Gastrocnemius medialis (tissue), 4 donors: ENCODE measurements around the gene CNGB1. TPM values are rescaled to one million over a fixed set of nuclear protein-coding genes. Genes with fewer than 3 reads are reported as not detected.
"Not testable (repeated sequence)": the region's sequence is repeated elsewhere in the genome, so short reads cannot be mapped to it uniquely, and the experiment has no call there.

ENCODE experiments used
- ATAC-seq, 2 donors: fragments of 150-250 bp; one replicate each; pipeline ENCODE4 v1.9.1; 2016
- DNase-seq, 2 donors: peaks; one replicate each; pipeline ENCODE4 v3.0.0-alpha.2; 2019
- H3K27ac ChIP-seq, 4 donors: fragments of 200-600 bp; sonication (generic); 1 replicate in 1 of 4; 2 replicates in 3 of 4; pipeline ENCODE4 v1.5.1; 2016 to 2018; ENCODE audit warnings: mild to moderate bottlenecking in 2 of 4, moderate library complexity in 1 of 4
- H3K27me3 ChIP-seq, 3 donors: fragments of 200-600 bp; sonication (generic) in 2 of 3; 1 replicate in 1 of 3; 2 replicates in 2 of 3; pipeline versions ENCODE4 v1.5.1 to v1.6.0; 2016 to 2019; ENCODE audit warnings: mild to moderate bottlenecking in 1 of 3, moderate library complexity in 1 of 3
- H3K36me3 ChIP-seq, 2 donors: fragments of 200-600 bp; sonication (generic) in 1 of 2; one replicate each; pipeline ENCODE4 v1.5.1; 2017 to 2018
- H3K4me1 ChIP-seq, 2 donors: fragments of 200-600 bp; sonication (generic) in 1 of 2; one replicate each; pipeline ENCODE4 v1.5.1; 2016 to 2017; ENCODE audit warnings: mild to moderate bottlenecking in 2 of 2
- H3K4me3 ChIP-seq, 4 donors: fragments of 200-600 bp; sonication (generic) in 3 of 4; 1 replicate in 1 of 4; 2 replicates in 3 of 4; pipeline ENCODE4 v1.5.1; 2016 to 2019; ENCODE audit warnings: mild to moderate bottlenecking in 2 of 4
- H3K9me3 ChIP-seq, 3 donors: fragments of 200-600 bp; sonication (generic) in 2 of 3; 1 replicate in 1 of 3; 2 replicates in 2 of 3; pipeline ENCODE4 v1.5.1; 2016 to 2019
- CTCF ChIP-seq, 5 experiments: fragments of 450-650 bp in 3 of 5; fragments of 200-600 bp in 2 of 5; sonication (generic) in 2 of 5; IDR thresholded peaks in 4 of 5; conservative IDR thresholded peaks in 1 of 5; 1 replicate in 4 of 5; 2 replicates in 1 of 5; pipeline ENCODE4 v1.5.1; 2016 to 2019; ENCODE audit warnings: antibody characterized with exemption in 5 of 5, mild to moderate bottlenecking in 3 of 5, moderate library complexity in 3 of 5
- POLR2A ChIP-seq, 2 donors: fragments of 450-650 bp; IDR thresholded peaks; one replicate each; pipeline ENCODE4 v1.6.1; 2017; ENCODE audit warnings: antibody characterized with exemption in 2 of 2, mild to moderate bottlenecking in 2 of 2, moderate library complexity in 2 of 2
- in situ Hi-C, 4 donors: fragments of 200-750 bp; cut with MboI; loops; one replicate each; pipeline versions ENCODE4 v1.15.0 to v1.8.0; 2017; ENCODE audit warnings: low sequenced_read_pairs in 4 of 4
- intact Hi-C: fragments of 100-400 bp; cut with DNase I; formaldehyde crosslinking; loops from one replicate; pipeline ENCODE4 v1.15.1; 2023; ENCODE audit warnings: low total_unique reads
- total RNA-seq, 4 donors: library from RNA; depleted of rRNA; stranded (reverse); fragments of >200 nt; gene quantifications; one replicate each; pipeline versions ENCODE4 v1.1.0 to v1.2.3, GENCODE V29; 2016

The CNGB1 gene
- total RNA-seq, 4 donors from 2014 or later, result not detected

- Histone ChIP-seq H3K27me3 (peaks cover 15 to 23% (median 23%) of the 10 kb centered on the region in 3 donors), H3K27ac (no peak overlapping the region), H3K9me3 (no peaks in the 10 kb centered on the region), H3K4me3 (no peak overlapping the region), H3K36me3 (no peaks in the 10 kb centered on the region), H3K4me1 (peaks cover 5 to 15% of the 10 kb centered on the region in 2 donors)
- in situ Hi-C loops (no loop called here), intact Hi-C loops (no loop called here)
- TF ChIP-seq CTCF (IDR thresholded peaks at IDR 0.05 in 4 of 5, conservative IDR thresholded peaks at IDR 0.05 in 1 of 5) (no peak), POLR2A (IDR thresholded peaks at IDR 0.05) (no peak)
- no peak for ATAC-seq
- DNase-seq, result no peak
Measured at GRCh38 chr16:57981636-57982035, 10.7 kb upstream of the CNGB1 start.

GRCh38 chr16:57979006-57979585, 8.2 kb upstream of the CNGB1 start:
- TF ChIP-seq POLR2A (IDR thresholded peaks at IDR 0.05) (no peak), CTCF (IDR thresholded peaks at IDR 0.05 in 4 of 5, conservative IDR thresholded peaks at IDR 0.05 in 1 of 5) (no peak)
- DNase-seq (no peak), ATAC-seq (no peak)
- no peaks in the 10 kb centered on the region for H3K36me3 ChIP-seq
- H3K4me3 ChIP-seq, result no peak overlapping the region
- peaks cover 5 to 12% (median 11%) of the 10 kb centered on the region in 3 donors for H3K27me3 ChIP-seq
- H3K27ac ChIP-seq, result no peak overlapping the region
- in situ Hi-C loops (no loop called here), intact Hi-C loops (no loop called here)
- H3K9me3 ChIP-seq, result no peaks in the 10 kb centered on the region
- peaks cover 0 to under 1% of the 10 kb centered on the region in 2 donors for H3K4me1 ChIP-seq

- H3K4me1 ChIP-seq, H3K36me3 ChIP-seq, DNase-seq, H3K27ac ChIP-seq, H3K27me3 ChIP-seq, H3K4me3 ChIP-seq, H3K9me3 ChIP-seq, ATAC-seq, in situ Hi-C loops, intact Hi-C loops: not testable (repeated sequence)
Measured at GRCh38 chr16:57978070-57978465, 7.1 kb upstream of the CNGB1 start.

- in situ Hi-C loops (no loop called here), intact Hi-C loops (no loop called here)
- Histone ChIP-seq H3K27ac (no peak overlapping the region), H3K4me3 (no peak overlapping the region), H3K9me3 (no peaks in the 10 kb centered on the region), H3K4me1 (no peaks in the 10 kb centered on the region), H3K36me3 (no peaks in the 10 kb centered on the region), H3K27me3 (peaks cover 0 to 4% (median 0%) of the 10 kb centered on the region in 3 donors)
- TF ChIP-seq CTCF (IDR thresholded peaks at IDR 0.05 in 4 of 5, conservative IDR thresholded peaks at IDR 0.05 in 1 of 5) (no peak), POLR2A (IDR thresholded peaks at IDR 0.05) (no peak)
- DNase-seq, result no peak
- no peak for ATAC-seq
Measured at GRCh38 chr16:57977418-57978069, 6.6 kb upstream of the CNGB1 start.

- no peak overlapping the region for H3K27ac ChIP-seq
- no peak for ATAC-seq
- peaks cover 0 to 3% (median 0%) of the 10 kb centered on the region in 3 donors for H3K27me3 ChIP-seq
- in situ Hi-C loops, result no loop called here
- H3K36me3 ChIP-seq, result no peaks in the 10 kb centered on the region
- no peaks in the 10 kb centered on the region for H3K4me1 ChIP-seq
- H3K4me3 ChIP-seq, result no peak overlapping the region
- no peak for DNase-seq
- H3K9me3 ChIP-seq, result no peaks in the 10 kb centered on the region
- intact Hi-C loops, result no loop called here
- TF ChIP-seq CTCF (IDR thresholded peaks at IDR 0.05 in 4 of 5, conservative IDR thresholded peaks at IDR 0.05 in 1 of 5) (no peak), POLR2A (IDR thresholded peaks at IDR 0.05) (no peak)
Measured at GRCh38 chr16:57976331-57976796, 5.4 kb upstream of the CNGB1 start.
